ENCODE results near the gene WASHC2A. TPM values are rescaled to one million over a fixed set of nuclear protein-coding genes. Genes with fewer than 3 reads are reported as not detected.
A peak's percentile ranks its signal among the peaks of the same experiment; 100 is the strongest.
"Not testable (repeated sequence)": the region's sequence is repeated elsewhere in the genome, so short reads cannot be mapped to it uniquely, and the experiment has no call there.

The WASHC2A gene
- polyA plus RNA-seq, 1 donor (not counting 4 experiments of a cell fraction or from before 2014, with no cell fraction given): 38.0 TPM

GRCh38 chr10:50112419-50113112 lies 44.8 kb downstream of the WASHC2A start:
- dilution Hi-C loops (cut with MboI; ENCODE audit: extremely low pct_ligation_motif_present, low sequenced_read_pairs): not testable (repeated sequence)

GRCh38 chr10:50126765-50127164 lies 59.0 kb downstream of the WASHC2A start:
- H3K4me2 ChIP-seq (ENCODE audit: control insufficient read depth, extremely low read depth, insufficient read depth, low read depth, low read length); H3K4me1 ChIP-seq (ENCODE audit: control insufficient read depth, extremely low read depth, insufficient read depth, low read length); H3K36me3 ChIP-seq (ENCODE audit: control insufficient read depth in 2 of 2, extremely low read depth in 1 of 2, insufficient read depth in 2 of 2, low read length in 2 of 2); FAIRE-seq; H3K27me3 ChIP-seq (ENCODE audit: control insufficient read depth, extremely low read depth, insufficient read depth, low read length); H2AFZ ChIP-seq (ENCODE audit: control insufficient read depth, low read length); H3K79me2 ChIP-seq (ENCODE audit: control insufficient read depth, insufficient read depth, low read length); DNase-seq (ENCODE audit: low read depth, low spot score); dilution Hi-C loops (cut with MboI; ENCODE audit: extremely low pct_ligation_motif_present, low sequenced_read_pairs); H3K9me3 ChIP-seq (ENCODE audit: control insufficient read depth, low read depth, low read length); H3K9ac ChIP-seq (ENCODE audit: control insufficient read depth, extremely low read depth, insufficient read depth, low read length); H4K20me1 ChIP-seq (ENCODE audit: control insufficient read depth, extremely low read depth, insufficient read depth, low read length); H3K4me3 ChIP-seq (ENCODE audit: control insufficient read depth in 2 of 3, extremely low read depth in 1 of 3, insufficient read depth in 2 of 3, low read depth in 1 of 3, low read length in 3 of 3); H3K9me1 ChIP-seq (ENCODE audit: control insufficient read depth, extremely low read depth, insufficient read depth, low read length); H3K27ac ChIP-seq (ENCODE audit: control insufficient read depth, insufficient read depth, low read length): not testable (repeated sequence)

More at GRCh38 chr10:50112419-50113112, 44.8 kb downstream of the WASHC2A start:
- H3K36me3 ChIP-seq (ENCODE audit: control insufficient read depth in 2 of 2, extremely low read depth in 1 of 2, insufficient read depth in 2 of 2, low read length in 2 of 2); DNase-seq (ENCODE audit: low read depth, low spot score); H3K9me3 ChIP-seq (ENCODE audit: control insufficient read depth, low read depth, low read length); H3K27ac ChIP-seq (ENCODE audit: control insufficient read depth, insufficient read depth, low read length); H3K9ac ChIP-seq (ENCODE audit: control insufficient read depth, extremely low read depth, insufficient read depth, low read length); FAIRE-seq; H4K20me1 ChIP-seq (ENCODE audit: control insufficient read depth, extremely low read depth, insufficient read depth, low read length); H3K79me2 ChIP-seq (ENCODE audit: control insufficient read depth, insufficient read depth, low read length); H3K27me3 ChIP-seq (ENCODE audit: control insufficient read depth, extremely low read depth, insufficient read depth, low read length); H3K4me2 ChIP-seq (ENCODE audit: control insufficient read depth, extremely low read depth, insufficient read depth, low read depth, low read length); H2AFZ ChIP-seq (ENCODE audit: control insufficient read depth, low read length); H3K9me1 ChIP-seq (ENCODE audit: control insufficient read depth, extremely low read depth, insufficient read depth, low read length); H3K4me3 ChIP-seq (ENCODE audit: control insufficient read depth in 2 of 3, extremely low read depth in 1 of 3, insufficient read depth in 2 of 3, low read depth in 1 of 3, low read length in 3 of 3); H3K4me1 ChIP-seq (ENCODE audit: control insufficient read depth, extremely low read depth, insufficient read depth, low read length): not testable (repeated sequence)

- H3K27me3 ChIP-seq (ENCODE audit: control insufficient read depth, extremely low read depth, insufficient read depth, low read length); dilution Hi-C loops (cut with MboI; ENCODE audit: extremely low pct_ligation_motif_present, low sequenced_read_pairs); FAIRE-seq; H3K4me3 ChIP-seq (ENCODE audit: control insufficient read depth in 2 of 3, extremely low read depth in 1 of 3, insufficient read depth in 2 of 3, low read depth in 1 of 3, low read length in 3 of 3); H3K4me1 ChIP-seq (ENCODE audit: control insufficient read depth, extremely low read depth, insufficient read depth, low read length); H3K9ac ChIP-seq (ENCODE audit: control insufficient read depth, extremely low read depth, insufficient read depth, low read length); H3K79me2 ChIP-seq (ENCODE audit: control insufficient read depth, insufficient read depth, low read length); H4K20me1 ChIP-seq (ENCODE audit: control insufficient read depth, extremely low read depth, insufficient read depth, low read length); H3K9me3 ChIP-seq (ENCODE audit: control insufficient read depth, low read depth, low read length); H3K36me3 ChIP-seq (ENCODE audit: control insufficient read depth in 2 of 2, extremely low read depth in 1 of 2, insufficient read depth in 2 of 2, low read length in 2 of 2); H3K9me1 ChIP-seq (ENCODE audit: control insufficient read depth, extremely low read depth, insufficient read depth, low read length); H2AFZ ChIP-seq (ENCODE audit: control insufficient read depth, low read length); H3K4me2 ChIP-seq (ENCODE audit: control insufficient read depth, extremely low read depth, insufficient read depth, low read depth, low read length); DNase-seq (ENCODE audit: low read depth, low spot score); H3K27ac ChIP-seq (ENCODE audit: control insufficient read depth, insufficient read depth, low read length): not testable (repeated sequence)
Measured at GRCh38 chr10:50127770-50128292, 60.1 kb downstream of the WASHC2A start.

GRCh38 chr10:50131245-50131965 lies 63.7 kb downstream of the WASHC2A start:
- H3K4me3 ChIP-seq (ENCODE audit: control insufficient read depth in 2 of 3, extremely low read depth in 1 of 3, insufficient read depth in 2 of 3, low read depth in 1 of 3, low read length in 3 of 3); H3K79me2 ChIP-seq (ENCODE audit: control insufficient read depth, insufficient read depth, low read length); H3K27me3 ChIP-seq (ENCODE audit: control insufficient read depth, extremely low read depth, insufficient read depth, low read length); H3K9ac ChIP-seq (ENCODE audit: control insufficient read depth, extremely low read depth, insufficient read depth, low read length); dilution Hi-C loops (cut with MboI; ENCODE audit: extremely low pct_ligation_motif_present, low sequenced_read_pairs); H4K20me1 ChIP-seq (ENCODE audit: control insufficient read depth, extremely low read depth, insufficient read depth, low read length); H3K9me3 ChIP-seq (ENCODE audit: control insufficient read depth, low read depth, low read length); H3K9me1 ChIP-seq (ENCODE audit: control insufficient read depth, extremely low read depth, insufficient read depth, low read length); H3K4me1 ChIP-seq (ENCODE audit: control insufficient read depth, extremely low read depth, insufficient read depth, low read length); FAIRE-seq; H3K36me3 ChIP-seq (ENCODE audit: control insufficient read depth in 2 of 2, extremely low read depth in 1 of 2, insufficient read depth in 2 of 2, low read length in 2 of 2): not testable (repeated sequence)
- H3K4me2 ChIP-seq (ENCODE audit: control insufficient read depth, extremely low read depth, insufficient read depth, low read depth, low read length): peak overlapping the region; percentile 41
- H2AFZ ChIP-seq (ENCODE audit: control insufficient read depth, low read length): peak overlapping the region; percentile 36
- DNase-seq (ENCODE audit: low read depth, low spot score): peak; percentile 32
- peak overlapping the region; percentile 20 for H3K27ac ChIP-seq (ENCODE audit: control insufficient read depth, insufficient read depth, low read length)

- H3K4me3 ChIP-seq (ENCODE audit: control insufficient read depth in 2 of 3, extremely low read depth in 1 of 3, insufficient read depth in 2 of 3, low read depth in 1 of 3, low read length in 3 of 3); H2AFZ ChIP-seq (ENCODE audit: control insufficient read depth, low read length); H3K9me3 ChIP-seq (ENCODE audit: control insufficient read depth, low read depth, low read length); dilution Hi-C loops (cut with MboI; ENCODE audit: extremely low pct_ligation_motif_present, low sequenced_read_pairs); H3K27ac ChIP-seq (ENCODE audit: control insufficient read depth, insufficient read depth, low read length); FAIRE-seq; H4K20me1 ChIP-seq (ENCODE audit: control insufficient read depth, extremely low read depth, insufficient read depth, low read length); DNase-seq (ENCODE audit: low read depth, low spot score); H3K9ac ChIP-seq (ENCODE audit: control insufficient read depth, extremely low read depth, insufficient read depth, low read length); H3K36me3 ChIP-seq (ENCODE audit: control insufficient read depth in 2 of 2, extremely low read depth in 1 of 2, insufficient read depth in 2 of 2, low read length in 2 of 2); H3K4me1 ChIP-seq (ENCODE audit: control insufficient read depth, extremely low read depth, insufficient read depth, low read length); H3K27me3 ChIP-seq (ENCODE audit: control insufficient read depth, extremely low read depth, insufficient read depth, low read length); H3K4me2 ChIP-seq (ENCODE audit: control insufficient read depth, extremely low read depth, insufficient read depth, low read depth, low read length); H3K79me2 ChIP-seq (ENCODE audit: control insufficient read depth, insufficient read depth, low read length); H3K9me1 ChIP-seq (ENCODE audit: control insufficient read depth, extremely low read depth, insufficient read depth, low read length): not testable (repeated sequence)
Measured at GRCh38 chr10:50132322-50132721, 64.6 kb downstream of the WASHC2A start.

Measured in keratinocyte (primary cell).